Lower leg skin (tissue), 4 donors: ENCODE measurements around the gene MFSD6L. TPM values are rescaled to one million over a fixed set of nuclear protein-coding genes. Genes with fewer than 3 reads are reported as not detected.

Experiments used
- DNase-seq, 2 donors: peaks; one replicate each; pipeline ENCODE4 v3.0.0-alpha.2; 2019; ENCODE audit warnings: low spot score in 2 of 2
- H3K4me3 ChIP-seq: fragments of 200-600 bp; sonication (generic); 2 replicates; pipeline ENCODE4 v1.5.1; 2017; ENCODE audit warnings: mild to moderate bottlenecking, low read depth; ENCODE audit not compliant: poor library complexity, severe bottlenecking
- POLR2A ChIP-seq, 2 donors: fragments of 450-650 bp; IDR thresholded peaks; one replicate each; pipeline ENCODE4 v1.6.1; 2016 to 2017; ENCODE audit warnings: antibody characterized with exemption in 2 of 2, mild to moderate bottlenecking in 1 of 2, moderate library complexity in 1 of 2
- WGBS, 2 donors: methylation state at CpG; one replicate each; pipeline ENCODE4 v1.1.5; 2018; 5-methylcytosine and 5-hydroxymethylcytosine counted together
- intact Hi-C: fragments of 100-400 bp; cut with DNase I; formaldehyde crosslinking; loops from one replicate; pipeline ENCODE4 v1.15.0; 2023; ENCODE audit warnings: low total_unique reads
- total RNA-seq, 4 donors: library from RNA; depleted of rRNA; stranded (reverse); fragments of >200 nt; gene quantifications; one replicate each; pipeline ENCODE4 v1.1.0, GENCODE V29; 2016
- TF ChIP-seq, protein P1 (sequence below), 3 donors: fragments of 450-650 bp; IDR thresholded peaks; one replicate each; pipeline ENCODE4 v1.5.1; 2016; ENCODE audit warnings: antibody characterized with exemption in 3 of 3, mild to moderate bottlenecking in 3 of 3, moderate library complexity in 2 of 3

The MFSD6L gene
- total RNA-seq, 4 donors from 2014 or later, result 0.19 to 0.23 TPM; not detected in 2

DNA sequence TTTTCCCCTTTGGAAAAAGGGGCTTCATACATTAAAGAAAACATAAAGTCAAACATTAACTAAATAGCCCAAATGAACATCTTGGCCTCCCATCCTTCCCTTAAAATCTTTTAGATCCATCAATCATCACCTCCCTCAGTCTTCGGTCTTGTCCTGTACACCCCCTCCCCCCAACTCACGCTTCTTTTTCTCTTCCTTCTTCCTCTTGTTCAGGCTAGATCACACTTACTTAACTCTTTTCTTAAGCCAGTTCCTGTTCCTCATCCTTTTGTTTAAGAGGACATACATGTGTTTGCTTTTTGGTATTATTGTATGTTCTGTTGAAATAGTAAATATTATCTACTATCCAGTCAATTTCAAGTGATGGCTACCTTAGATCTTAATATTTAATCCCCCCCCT is 5.5 kb downstream of the MFSD6L start:
- WGBS, 2 donors, result 47 to 58% methylated on average over 2 of the region's 2 CpGs
- H3K4me3 ChIP-seq, result no peak overlapping the region
- intact Hi-C loops, result no loop called here
- TF ChIP-seq POLR2A (IDR thresholded peaks at IDR 0.05), result no peak
- TF ChIP-seq, protein P1, sequence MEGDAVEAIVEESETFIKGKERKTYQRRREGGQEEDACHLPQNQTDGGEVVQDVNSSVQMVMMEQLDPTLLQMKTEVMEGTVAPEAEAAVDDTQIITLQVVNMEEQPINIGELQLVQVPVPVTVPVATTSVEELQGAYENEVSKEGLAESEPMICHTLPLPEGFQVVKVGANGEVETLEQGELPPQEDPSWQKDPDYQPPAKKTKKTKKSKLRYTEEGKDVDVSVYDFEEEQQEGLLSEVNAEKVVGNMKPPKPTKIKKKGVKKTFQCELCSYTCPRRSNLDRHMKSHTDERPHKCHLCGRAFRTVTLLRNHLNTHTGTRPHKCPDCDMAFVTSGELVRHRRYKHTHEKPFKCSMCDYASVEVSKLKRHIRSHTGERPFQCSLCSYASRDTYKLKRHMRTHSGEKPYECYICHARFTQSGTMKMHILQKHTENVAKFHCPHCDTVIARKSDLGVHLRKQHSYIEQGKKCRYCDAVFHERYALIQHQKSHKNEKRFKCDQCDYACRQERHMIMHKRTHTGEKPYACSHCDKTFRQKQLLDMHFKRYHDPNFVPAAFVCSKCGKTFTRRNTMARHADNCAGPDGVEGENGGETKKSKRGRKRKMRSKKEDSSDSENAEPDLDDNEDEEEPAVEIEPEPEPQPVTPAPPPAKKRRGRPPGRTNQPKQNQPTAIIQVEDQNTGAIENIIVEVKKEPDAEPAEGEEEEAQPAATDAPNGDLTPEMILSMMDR (IDR thresholded peaks at IDR 0.05), result no peak
- DNase-seq, result peak in 1 of 2 donors; percentile 20

GRCh38 chr17:8792646-8793045 is 6.5 kb downstream of the MFSD6L start:
- WGBS, 2 donors, result 61 to 62% methylated on average over 6 of the region's 6 CpGs
- no peak for DNase-seq
- intact Hi-C loops, result no loop called here
- no peak overlapping the region for H3K4me3 ChIP-seq
- TF ChIP-seq, protein P1 (IDR thresholded peaks at IDR 0.05), result no peak
- no peak for TF ChIP-seq POLR2A (IDR thresholded peaks at IDR 0.05)

DNA sequence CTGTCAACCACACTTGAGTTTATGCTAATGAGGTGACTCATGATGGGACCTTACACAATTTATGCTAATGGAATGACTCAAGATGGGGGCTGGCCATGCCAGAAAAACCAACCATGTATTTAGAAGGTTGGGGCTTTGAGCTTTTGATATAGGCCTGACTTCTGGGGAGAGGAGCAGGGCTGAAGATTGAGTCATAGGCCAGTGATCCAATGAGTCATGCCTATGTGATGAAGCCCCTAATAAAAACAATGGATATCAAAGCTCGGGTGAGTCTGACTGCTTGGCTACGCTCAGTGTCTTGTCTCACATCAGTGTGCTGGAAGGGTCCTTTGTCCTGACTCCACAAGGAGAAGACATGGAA is 7.3 kb downstream of the MFSD6L start:
- peak in 1 of 2 donors; percentile 17 for DNase-seq
- no peak for TF ChIP-seq POLR2A (IDR thresholded peaks at IDR 0.05)
- TF ChIP-seq, protein P1 (IDR thresholded peaks at IDR 0.05), result no peak
- no peak overlapping the region for H3K4me3 ChIP-seq
- intact Hi-C loops, result no loop called here
- WGBS, 2 donors, result 55 to 63% methylated on average over 2 of the region's 2 CpGs

- 61 to 66% methylated on average over 4 of the region's 4 CpGs for WGBS, 2 donors
- DNase-seq, result no peak
- intact Hi-C loops, result no loop called here
- TF ChIP-seq POLR2A (IDR thresholded peaks at IDR 0.05), result no peak
- TF ChIP-seq, protein P1 (IDR thresholded peaks at IDR 0.05), result no peak
- no peak overlapping the region for H3K4me3 ChIP-seq
Observed at GRCh38 chr17:8791248-8791909, 7.8 kb downstream of the MFSD6L start.

- 60 to 62% methylated on average over 10 of the region's 10 CpGs for WGBS, 2 donors
- intact Hi-C loops, result no loop called here
- no peak overlapping the region for H3K4me3 ChIP-seq
- TF ChIP-seq, protein P1 (IDR thresholded peaks at IDR 0.05), result no peak
- TF ChIP-seq POLR2A (IDR thresholded peaks at IDR 0.05), result no peak
- DNase-seq, result peak in 1 of 2 donors; percentile 7
Observed at GRCh38 chr17:8789743-8790142, 9.4 kb downstream of the MFSD6L start.

GRCh38 chr17:8788998-8789397 is 10.2 kb downstream of the MFSD6L start:
- DNase-seq, result no peak
- no peak overlapping the region for H3K4me3 ChIP-seq
- WGBS, 2 donors, result 94% methylated on average over 2 of the region's 2 CpGs
- intact Hi-C loops, result no loop called here
- TF ChIP-seq POLR2A (IDR thresholded peaks at IDR 0.05), result no peak
- TF ChIP-seq, protein P1 (IDR thresholded peaks at IDR 0.05), result no peak
